Caco-2 (cell line): ENCODE results near the gene RXRA. TPM values are rescaled to one million over a fixed set of nuclear protein-coding genes. Genes with fewer than 3 reads are reported as not detected.

ENCODE experiments used
- BruUV-seq: library from RNA; stranded (reverse); fragments of 400-500 nt; replicated peaks from 2 replicates; lab custom pipeline; 2021; lab: Mats Ljungman, UMichigan
- CTCF ChIA-PET: fragments of 300-600 bp; sonication (Branson Sonifier 250); formaldehyde crosslinking; loops from one replicate; lab custom pipeline; 2022; ENCODE audit warnings: antibody characterized with exemption; lab: Charles Lee
- POLR2A ChIA-PET: fragments of 300-600 bp; sonication (Branson Sonifier 250); formaldehyde crosslinking; loops from one replicate; lab custom pipeline; 2022; ENCODE audit warnings: antibody characterized with exemption; lab: Charles Lee
- DNase-seq, 2 experiments: peaks; one replicate each; pipeline versions ENCODE4 v3.0.0 to v3.0.0-alpha.2; 2020 to 2022
- H3K27me3 ChIP-seq: replicated peaks from 2 replicates; pipeline ENCODE4 v1.6.0; 2011; ENCODE audit warnings: low read length; ENCODE audit not compliant: control insufficient read depth, insufficient read depth
- H3K36me3 ChIP-seq: 2 replicates; pipeline ENCODE4 v1.5.1; 2011; ENCODE audit warnings: low read length; ENCODE audit not compliant: control insufficient read depth, insufficient read depth
- H3K4me1 ChIP-seq: fragments of 250-450 bp; sonication (Bioruptor Pico); 2 replicates; pipeline ENCODE4 v1.5.1; 2020; ENCODE audit warnings: mild to moderate bottlenecking
- H3K4me3 ChIP-seq: 2 replicates; pipeline ENCODE4 v1.5.1; 2011; ENCODE audit warnings: low read depth, mild to moderate bottlenecking, control low read depth, low read length
- H3K9me3 ChIP-seq: fragments of 250-450 bp; sonication (Bioruptor Pico); 2 replicates; pipeline ENCODE4 v1.5.1; 2020; ENCODE audit warnings: mild to moderate bottlenecking, moderate library complexity
- H3K27ac Mint-ChIP-seq: one replicate; pipeline ENCODE4 v1.8.0; 2022; ENCODE audit warnings: mixed read lengths; ENCODE audit not compliant: unreplicated experiment
- H3K27me3 Mint-ChIP-seq: one replicate; pipeline ENCODE4 v1.8.0; 2022; ENCODE audit warnings: mixed read lengths; ENCODE audit not compliant: insufficient read depth, unreplicated experiment
- H3K36me3 Mint-ChIP-seq: one replicate; pipeline ENCODE4 v1.8.0; 2022; ENCODE audit warnings: mild to moderate bottlenecking, mixed read lengths; ENCODE audit not compliant: insufficient read depth, unreplicated experiment
- H3K4me1 Mint-ChIP-seq: one replicate; pipeline ENCODE4 v1.8.0; 2022; ENCODE audit warnings: low read depth, mixed read lengths; ENCODE audit not compliant: unreplicated experiment
- H3K4me3 Mint-ChIP-seq: one replicate; pipeline ENCODE4 v1.8.0; 2022; ENCODE audit warnings: mild to moderate bottlenecking, moderate library complexity, mixed read lengths; ENCODE audit not compliant: unreplicated experiment
- H3K9me3 Mint-ChIP-seq: one replicate; pipeline ENCODE4 v1.8.0; 2022; ENCODE audit warnings: mixed read lengths; ENCODE audit not compliant: unreplicated experiment
- intact Hi-C: fragments of 100-400 bp; cut with micrococcal nuclease; formaldehyde crosslinking; loops from one replicate; pipeline ENCODE4 v1.10.0; 2022; ENCODE audit not compliant: unreplicated experiment
- total RNA-seq: library from RNA; stranded (reverse); gene quantifications from 2 replicates; pipeline ENCODE4 v1.2.3, GENCODE V29; 2022
- TF ChIP-seq, protein P1 (sequence below), 2 experiments: fragments of 200-600 bp in 1 of 2; IDR thresholded peaks; 1 replicate in 1 of 2; 2 replicates in 1 of 2; pipeline versions ENCODE4 v1.5.1 to v1.8.0; 2011 to 2022; ENCODE audit warnings: antibody characterized with exemption in 1 of 2, control low read depth in 1 of 2, inconsistent platforms in 1 of 2, low read depth in 1 of 2, low read length in 1 of 2, mild to moderate bottlenecking in 1 of 2, moderate library complexity in 1 of 2; ENCODE audit not compliant: insufficient read depth in 1 of 2, severe bottlenecking in 1 of 2, unreplicated experiment in 1 of 2

The RXRA gene
- total RNA-seq, 1 experiment from 2014 or later = 69.1 TPM

GRCh38 chr9:134403682-134404301 lies 77.5 kb downstream of the RXRA start:
- DNase-seq = no peak
- H3K27me3 ChIP-seq = no peaks in the 10 kb centered on the region
- ChIA-PET POLR2A (no interaction called here), CTCF (interaction anchor here (1.0 kb wide), 1 partner anchor 39 kb away, joined by 4 read pairs; no protein-coding TSS in a partner anchor)
- H3K4me3 Mint-ChIP-seq = no peak overlapping the region
- no peak overlapping the region for H3K27ac Mint-ChIP-seq
- H3K36me3 ChIP-seq = peaks cover 2% of the 10 kb centered on the region
- H3K9me3 Mint-ChIP-seq = no peaks in the 10 kb centered on the region
- peaks cover 7% of the 10 kb centered on the region for H3K9me3 ChIP-seq
- intact Hi-C loops = no loop called here
- no peaks in the 10 kb centered on the region for H3K4me1 Mint-ChIP-seq
- no peaks in the 10 kb centered on the region for H3K4me1 ChIP-seq
- no peaks in the 10 kb centered on the region for H3K27me3 Mint-ChIP-seq
- TF ChIP-seq, protein P1, sequence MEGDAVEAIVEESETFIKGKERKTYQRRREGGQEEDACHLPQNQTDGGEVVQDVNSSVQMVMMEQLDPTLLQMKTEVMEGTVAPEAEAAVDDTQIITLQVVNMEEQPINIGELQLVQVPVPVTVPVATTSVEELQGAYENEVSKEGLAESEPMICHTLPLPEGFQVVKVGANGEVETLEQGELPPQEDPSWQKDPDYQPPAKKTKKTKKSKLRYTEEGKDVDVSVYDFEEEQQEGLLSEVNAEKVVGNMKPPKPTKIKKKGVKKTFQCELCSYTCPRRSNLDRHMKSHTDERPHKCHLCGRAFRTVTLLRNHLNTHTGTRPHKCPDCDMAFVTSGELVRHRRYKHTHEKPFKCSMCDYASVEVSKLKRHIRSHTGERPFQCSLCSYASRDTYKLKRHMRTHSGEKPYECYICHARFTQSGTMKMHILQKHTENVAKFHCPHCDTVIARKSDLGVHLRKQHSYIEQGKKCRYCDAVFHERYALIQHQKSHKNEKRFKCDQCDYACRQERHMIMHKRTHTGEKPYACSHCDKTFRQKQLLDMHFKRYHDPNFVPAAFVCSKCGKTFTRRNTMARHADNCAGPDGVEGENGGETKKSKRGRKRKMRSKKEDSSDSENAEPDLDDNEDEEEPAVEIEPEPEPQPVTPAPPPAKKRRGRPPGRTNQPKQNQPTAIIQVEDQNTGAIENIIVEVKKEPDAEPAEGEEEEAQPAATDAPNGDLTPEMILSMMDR (IDR thresholded peaks at IDR 0.05; ENCODE audit: insufficient read depth in 1 of 2, low read depth in 1 of 2, low read length in 1 of 2, severe bottlenecking in 1 of 2, unreplicated experiment in 1 of 2) = no peak
- H3K4me3 ChIP-seq = no peak overlapping the region
- BruUV-seq = no TSS peak
- H3K36me3 Mint-ChIP-seq = peaks cover 34% of the 10 kb centered on the region

GRCh38 chr9:134404376-134405358 lies 78.4 kb downstream of the RXRA start:
- Mint-ChIP-seq H3K27me3 (no peaks in the 10 kb centered on the region), H3K4me3 (no peak overlapping the region), H3K27ac (no peak overlapping the region), H3K36me3 (peaks cover 31% of the 10 kb centered on the region), H3K4me1 (no peaks in the 10 kb centered on the region), H3K9me3 (no peaks in the 10 kb centered on the region)
- POLR2A ChIA-PET = no interaction called here
- H3K36me3 ChIP-seq = no peaks in the 10 kb centered on the region
- H3K4me1 ChIP-seq = no peaks in the 10 kb centered on the region
- no peak overlapping the region for H3K4me3 ChIP-seq
- no TSS peak for BruUV-seq
- CTCF ChIA-PET = no interaction called here
- intact Hi-C loops = no loop called here
- no peaks in the 10 kb centered on the region for H3K27me3 ChIP-seq
- H3K9me3 ChIP-seq = no peaks in the 10 kb centered on the region
- TF ChIP-seq, protein P1 (IDR thresholded peaks at IDR 0.05; ENCODE audit: insufficient read depth in 1 of 2, low read depth in 1 of 2, low read length in 1 of 2, severe bottlenecking in 1 of 2, unreplicated experiment in 1 of 2) = no peak
- DNase-seq = no peak

DNA sequence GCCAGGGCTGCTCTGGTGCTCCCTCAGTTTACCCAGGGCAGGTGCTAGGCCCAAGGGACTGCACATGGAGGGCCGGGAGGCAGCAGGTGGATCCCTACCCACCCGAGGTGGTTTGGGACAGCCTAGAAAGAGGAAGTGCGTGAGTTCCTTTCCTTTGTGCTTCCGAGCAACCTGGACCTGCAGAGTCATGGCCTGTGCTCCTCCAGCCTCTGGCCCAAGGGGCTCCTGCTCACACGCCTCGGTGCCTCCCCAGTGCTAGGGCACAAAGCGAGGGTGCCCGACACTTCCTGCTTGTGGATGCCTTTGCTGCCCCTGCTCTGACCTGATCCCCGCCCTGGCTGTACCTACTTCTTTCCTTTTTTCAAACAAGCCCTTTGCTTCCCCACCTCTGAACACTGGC lies 79.3 kb downstream of the RXRA start:
- Histone ChIP-seq H3K9me3 (no peaks in the 10 kb centered on the region), H3K4me1 (no peaks in the 10 kb centered on the region; the same call in 1 of the 2 replicates), H3K4me3 (no peak overlapping the region), H3K27me3 (no peaks in the 10 kb centered on the region), H3K36me3 (no peaks in the 10 kb centered on the region)
- TF ChIP-seq, protein P1 (IDR thresholded peaks at IDR 0.05; ENCODE audit: insufficient read depth in 1 of 2, low read depth in 1 of 2, low read length in 1 of 2, severe bottlenecking in 1 of 2, unreplicated experiment in 1 of 2) = no peak
- no peak overlapping the region for H3K4me3 Mint-ChIP-seq
- H3K27me3 Mint-ChIP-seq = no peaks in the 10 kb centered on the region
- H3K4me1 Mint-ChIP-seq = no peaks in the 10 kb centered on the region
- DNase-seq = no peak
- no TSS peak for BruUV-seq
- ChIA-PET CTCF (no interaction called here), POLR2A (no interaction called here)
- intact Hi-C loops = no loop called here
- no peaks in the 10 kb centered on the region for H3K9me3 Mint-ChIP-seq
- H3K36me3 Mint-ChIP-seq = peaks cover 37% of the 10 kb centered on the region
- peak overlapping the region; percentile 17 for H3K27ac Mint-ChIP-seq
